Natural killer cell (primary cell): Measurements from ENCODE around the gene SLC17A7. TPM values are rescaled to one million over a fixed set of nuclear protein-coding genes. Genes with fewer than 3 reads are reported as not detected.

Experiments
- ATAC-seq, 3 donors: fragments of 150-1000 bp in 2 of 3; fragments of 200-7000 bp in 1 of 3; cut with Tn5 transposase; 1 replicate in 1 of 3; 2 replicates in 2 of 3; pipeline ENCODE4 v1.10.0; 2021; ENCODE audit warnings: mild to moderate bottlenecking in 2 of 3, moderate library complexity in 2 of 3
- DNase-seq, 2 donors: peaks; one replicate each; pipeline versions ENCODE4 v3.0.0 to v3.0.0-alpha.2; 2013 to 2021; ENCODE audit warnings: mixed read lengths in 1 of 2
- H3K27ac ChIP-seq: one replicate; pipeline ENCODE4 v1.5.1; 2013; ENCODE audit warnings: mild to moderate bottlenecking, low read length
- H3K27me3 ChIP-seq: one replicate; pipeline ENCODE4 v1.6.1; 2013; ENCODE audit warnings: low read length; ENCODE audit not compliant: control insufficient read depth, insufficient read depth
- H3K36me3 ChIP-seq: one replicate; pipeline ENCODE4 v1.6.1; 2013; ENCODE audit warnings: low read length; ENCODE audit not compliant: control insufficient read depth, insufficient read depth
- H3K4me1 ChIP-seq: one replicate; pipeline ENCODE4 v1.6.1; 2013; ENCODE audit warnings: low read length; ENCODE audit not compliant: control insufficient read depth, insufficient read depth
- H3K4me3 ChIP-seq: one replicate; pipeline ENCODE4 v1.5.1; 2013; ENCODE audit warnings: low read length
- H3K9me3 ChIP-seq: one replicate; pipeline ENCODE4 v1.6.1; 2013; ENCODE audit warnings: low read length; ENCODE audit not compliant: control insufficient read depth, insufficient read depth
- H3K27ac Mint-ChIP-seq, 2 donors: one replicate each; pipeline ENCODE4 v1.8.0; 2022; ENCODE audit warnings: mild to moderate bottlenecking in 2 of 2, mixed read lengths in 2 of 2, moderate library complexity in 1 of 2
- H3K27me3 Mint-ChIP-seq, 2 donors: one replicate each; pipeline ENCODE4 v1.8.0; 2022; ENCODE audit warnings: low read depth in 2 of 2, mixed read lengths in 2 of 2
- H3K36me3 Mint-ChIP-seq: one replicate; pipeline ENCODE4 v1.8.0; 2022; ENCODE audit warnings: mixed read lengths
- H3K4me1 Mint-ChIP-seq, 2 donors: one replicate each; pipeline ENCODE4 v1.8.0; 2022; ENCODE audit warnings: mixed read lengths in 2 of 2
- H3K4me3 Mint-ChIP-seq: one replicate; pipeline ENCODE4 v1.8.0; 2022; ENCODE audit warnings: mild to moderate bottlenecking, moderate library complexity, mixed read lengths
- H3K9me3 Mint-ChIP-seq, 2 donors: one replicate each; pipeline ENCODE4 v1.8.0; 2022; ENCODE audit warnings: mixed read lengths in 2 of 2
- WGBS: methylation state at CpG from one replicate; pipeline ENCODE4 v1.1.7; 2013; ENCODE audit warnings: missing lambda C conversion rate; ENCODE audit not compliant: insufficient coverage; 5-methylcytosine and 5-hydroxymethylcytosine counted together
- intact Hi-C: fragments of 100-400 bp; cut with micrococcal nuclease; formaldehyde crosslinking; loops from one replicate; pipeline ENCODE4 v1.14.2; 2022
- total RNA-seq, 4 donors: library from RNA; stranded (reverse); fragments of 120-200 nt in 1 of 4; gene quantifications; one replicate each; pipeline versions ENCODE4 v1.2.3 to v1.2.4, GENCODE V29; 2013 to 2022
- TF ChIP-seq, protein P1 (sequence below): fragments of 200-600 bp; IDR thresholded peaks from one replicate; pipeline ENCODE4 v1.8.0; 2022; ENCODE audit warnings: antibody characterized with exemption

Gene SLC17A7
- total RNA-seq, 3 donors from 2014 or later (not counting 1 experiment from before 2014, with no cell fraction given), result not detected

DNA sequence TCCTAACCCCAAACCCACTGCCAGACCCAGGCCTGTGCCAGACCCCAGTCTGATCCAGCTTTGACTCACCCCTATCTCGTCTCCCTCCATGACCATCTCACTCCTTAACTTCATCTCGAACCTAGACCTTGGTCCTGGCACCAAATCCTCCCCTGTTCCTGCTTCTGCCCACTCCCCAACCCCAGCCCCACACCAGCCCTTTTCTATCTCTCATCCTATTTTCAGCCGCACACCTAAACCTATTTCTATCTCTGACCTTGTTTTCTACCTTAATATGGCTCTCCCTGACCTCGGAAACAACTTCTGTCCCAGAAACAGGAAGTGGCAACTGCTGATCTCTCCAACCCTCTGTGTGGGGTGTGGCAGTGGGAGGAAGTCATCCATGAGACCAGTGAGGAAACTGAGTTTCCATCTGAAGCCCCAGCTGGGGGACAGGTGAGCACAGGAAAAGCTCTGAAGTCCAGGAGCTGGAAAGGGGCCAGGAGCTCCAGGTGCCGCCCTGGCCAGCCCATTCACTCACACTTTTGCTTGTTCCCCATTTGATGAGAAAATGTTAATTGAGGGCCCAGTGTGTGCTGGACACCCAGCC lies 31.8 kb downstream of the SLC17A7 start:
- 46% methylated on average over 5 of the region's 5 CpGs for WGBS
- DNase-seq (peak in 1 of 2 donors; percentile 56), ATAC-seq (no peak)
- Mint-ChIP-seq H3K36me3 (no peaks in the 10 kb centered on the region), H3K4me1 (peaks cover 7 to 13% of the 10 kb centered on the region in 2 donors), H3K27me3 (peaks cover 0 to 4% of the 10 kb centered on the region in 2 donors), H3K9me3 (no peaks in the 10 kb centered on the region), H3K4me3 (no peak overlapping the region), H3K27ac (peak overlapping the region in 1 of 2 donors; percentile 6)
- Histone ChIP-seq H3K36me3 (no peaks in the 10 kb centered on the region), H3K27ac (peak overlapping the region; percentile 46), H3K4me3 (no peak overlapping the region), H3K27me3 (no peaks in the 10 kb centered on the region), H3K4me1 (peaks cover 15% of the 10 kb centered on the region), H3K9me3 (no peaks in the 10 kb centered on the region)
- intact Hi-C loops, result no loop called here
- TF ChIP-seq, protein P1, sequence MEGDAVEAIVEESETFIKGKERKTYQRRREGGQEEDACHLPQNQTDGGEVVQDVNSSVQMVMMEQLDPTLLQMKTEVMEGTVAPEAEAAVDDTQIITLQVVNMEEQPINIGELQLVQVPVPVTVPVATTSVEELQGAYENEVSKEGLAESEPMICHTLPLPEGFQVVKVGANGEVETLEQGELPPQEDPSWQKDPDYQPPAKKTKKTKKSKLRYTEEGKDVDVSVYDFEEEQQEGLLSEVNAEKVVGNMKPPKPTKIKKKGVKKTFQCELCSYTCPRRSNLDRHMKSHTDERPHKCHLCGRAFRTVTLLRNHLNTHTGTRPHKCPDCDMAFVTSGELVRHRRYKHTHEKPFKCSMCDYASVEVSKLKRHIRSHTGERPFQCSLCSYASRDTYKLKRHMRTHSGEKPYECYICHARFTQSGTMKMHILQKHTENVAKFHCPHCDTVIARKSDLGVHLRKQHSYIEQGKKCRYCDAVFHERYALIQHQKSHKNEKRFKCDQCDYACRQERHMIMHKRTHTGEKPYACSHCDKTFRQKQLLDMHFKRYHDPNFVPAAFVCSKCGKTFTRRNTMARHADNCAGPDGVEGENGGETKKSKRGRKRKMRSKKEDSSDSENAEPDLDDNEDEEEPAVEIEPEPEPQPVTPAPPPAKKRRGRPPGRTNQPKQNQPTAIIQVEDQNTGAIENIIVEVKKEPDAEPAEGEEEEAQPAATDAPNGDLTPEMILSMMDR, result no peak

DNA sequence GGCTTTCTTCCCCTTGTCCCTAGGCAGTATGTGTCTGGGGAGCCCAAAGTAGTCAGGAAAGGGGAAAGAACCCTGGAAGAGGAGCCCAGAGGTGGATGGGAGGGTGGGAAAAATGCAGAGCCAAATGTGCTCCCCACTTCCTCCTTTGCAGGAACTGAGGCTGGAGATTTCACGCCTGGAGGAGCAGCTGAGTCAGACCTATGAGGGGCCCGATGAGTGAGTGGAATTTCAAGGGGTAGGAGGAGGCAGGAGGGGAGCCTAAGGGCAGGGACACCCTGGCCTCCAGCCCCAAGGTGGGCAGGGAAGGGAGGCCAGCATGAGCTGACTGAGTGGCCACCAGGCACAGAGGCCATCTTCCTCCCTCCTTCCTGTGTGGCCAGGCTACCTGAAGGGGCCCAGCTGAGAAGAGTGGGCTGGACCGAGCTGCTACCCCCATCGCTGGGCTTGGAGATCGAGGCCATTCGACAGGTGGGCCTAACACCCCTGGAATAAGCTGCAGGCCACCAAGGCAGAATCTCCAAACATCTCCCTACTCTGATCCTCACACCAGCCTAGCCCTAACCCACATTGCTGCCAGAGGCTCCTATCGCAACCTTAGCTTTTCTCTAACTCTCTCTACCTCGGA lies 32.4 kb downstream of the SLC17A7 start:
- no peaks in the 10 kb centered on the region for H3K36me3 ChIP-seq
- TF ChIP-seq, protein P1, result no peak
- 75% methylated on average over 8 of the region's 8 CpGs for WGBS
- H3K4me3 Mint-ChIP-seq, result no peak overlapping the region
- H3K27me3 Mint-ChIP-seq, result peaks cover 0 to 4% of the 10 kb centered on the region in 2 donors
- H3K27ac ChIP-seq, result peak overlapping the region; percentile 46
- H3K9me3 ChIP-seq, result no peaks in the 10 kb centered on the region
- intact Hi-C loops, result no loop called here
- H3K27ac Mint-ChIP-seq, result peak overlapping the region in 1 of 2 donors; percentile 6
- H3K4me3 ChIP-seq, result no peak overlapping the region
- H3K4me1 ChIP-seq, result peaks cover 15% of the 10 kb centered on the region
- no peaks in the 10 kb centered on the region for H3K9me3 Mint-ChIP-seq
- H3K27me3 ChIP-seq, result no peaks in the 10 kb centered on the region
- DNase-seq (no peak), ATAC-seq (no peak)
- peaks cover 7 to 13% of the 10 kb centered on the region in 2 donors for H3K4me1 Mint-ChIP-seq
- H3K36me3 Mint-ChIP-seq, result no peaks in the 10 kb centered on the region

DNA sequence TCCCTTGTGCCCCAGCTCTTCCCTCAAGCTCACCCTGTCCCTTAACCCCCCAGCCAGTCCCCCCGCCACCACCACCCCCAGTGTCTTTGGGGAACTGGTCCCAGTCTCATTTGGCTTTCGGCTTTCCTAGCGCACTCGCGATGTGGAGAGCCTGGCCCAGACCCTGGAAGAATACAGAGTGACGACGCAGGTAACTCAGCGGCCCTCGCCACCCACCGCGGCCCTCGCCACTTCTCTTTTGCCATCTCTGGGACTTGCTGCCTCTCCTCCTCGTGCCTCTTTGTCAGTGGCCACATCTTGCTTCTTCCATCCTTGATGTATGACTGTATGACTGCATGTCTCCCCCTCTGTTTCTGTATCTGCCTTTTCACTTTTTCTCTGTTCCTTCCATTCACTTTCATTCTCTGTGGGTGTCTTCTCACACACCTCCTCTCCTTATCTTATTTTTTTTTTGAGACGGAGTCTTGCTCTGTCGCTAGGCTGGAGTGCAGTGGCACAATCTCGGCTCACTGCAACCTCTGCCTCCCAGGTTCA lies 33.8 kb downstream of the SLC17A7 start:
- no peaks in the 10 kb centered on the region for H3K9me3 ChIP-seq
- H3K4me1 Mint-ChIP-seq, result peaks cover 7 to 13% of the 10 kb centered on the region in 2 donors
- H3K9me3 Mint-ChIP-seq, result no peaks in the 10 kb centered on the region
- H3K4me3 Mint-ChIP-seq, result no peak overlapping the region
- H3K27me3 ChIP-seq, result no peaks in the 10 kb centered on the region
- no peak overlapping the region for H3K27ac ChIP-seq
- intact Hi-C loops, result no loop called here
- no peak overlapping the region for H3K4me3 ChIP-seq
- H3K27ac Mint-ChIP-seq, result no peak overlapping the region
- peaks cover 20% of the 10 kb centered on the region for H3K4me1 ChIP-seq
- peaks cover 0 to 4% of the 10 kb centered on the region in 2 donors for H3K27me3 Mint-ChIP-seq
- no peaks in the 10 kb centered on the region for H3K36me3 Mint-ChIP-seq
- DNase-seq, result no peak
- 95% methylated on average over 16 of the region's 16 CpGs for whole genome bisulfite sequencing
- no peak for ATAC-seq
- TF ChIP-seq, protein P1, result no peak
- H3K36me3 ChIP-seq, result no peaks in the 10 kb centered on the region
